HepG2 (cell line): ENCODE data around the gene TRMT112. TPM values are rescaled to one million over a fixed set of nuclear protein-coding genes. Genes with fewer than 3 reads are reported as not detected.

ENCODE experiments used
- CREM ChIP-seq, 2 experiments: sonication (generic) in 1 of 2; formaldehyde crosslinking in 1 of 2; IDR thresholded peaks; 2 replicates each; pipeline versions ENCODE4 v1.4.0 to v1.6.1; 2016 to 2020; ENCODE audit warnings: antibody characterized with exemption in 1 of 2, mild to moderate bottlenecking in 1 of 2, missing genetic modification reagents in 1 of 2
- ELF1 ChIP-seq: sonication (generic); formaldehyde crosslinking; IDR thresholded peaks from 2 replicates; pipeline ENCODE4 v1.4.0; 2020; ENCODE audit warnings: missing genetic modification reagents
- HNF1A ChIP-seq, 2 experiments: sonication (generic) in 1 of 2; formaldehyde crosslinking in 1 of 2; IDR thresholded peaks; 2 replicates each; pipeline versions ENCODE4 v1.4.0 to v1.6.1; 2016 to 2020; ENCODE audit warnings: borderline replicate concordance in 1 of 2, low read depth in 1 of 2, mild to moderate bottlenecking in 1 of 2, missing genetic modification reagents in 1 of 2
- KDM2A ChIP-seq: sonication (generic); formaldehyde crosslinking; IDR thresholded peaks from 2 replicates; pipeline ENCODE4 v1.4.0; 2020; ENCODE audit warnings: low read depth, missing genetic modification reagents, borderline replicate concordance
- KLF9 ChIP-seq: IDR thresholded peaks from 2 replicates; pipeline ENCODE4 v1.6.1; 2016; ENCODE audit warnings: low read depth
- MED1 ChIP-seq: sonication (generic); formaldehyde crosslinking; IDR thresholded peaks from 2 replicates; pipeline ENCODE4 v1.4.0; 2020; ENCODE audit warnings: missing genetic modification reagents
- NFAT5 ChIP-seq: sonication (generic); formaldehyde crosslinking; IDR thresholded peaks from 2 replicates; pipeline ENCODE4 v1.4.0; 2020; ENCODE audit warnings: missing genetic modification reagents
- SUZ12 ChIP-seq: fragments of 150-350 bp; IDR thresholded peaks from 2 replicates; pipeline ENCODE4 v1.6.1; 2014; ENCODE audit warnings: low read depth, low read length
- TFDP1 ChIP-seq: IDR thresholded peaks from 2 replicates; pipeline ENCODE4 v1.6.1; 2016; ENCODE audit warnings: missing compliant biosample characterization, missing genetic modification reagents, borderline replicate concordance
- THYN1 ChIP-seq: sonication (generic); formaldehyde crosslinking; IDR thresholded peaks from 2 replicates; pipeline ENCODE4 v1.8.1; 2023; ENCODE audit warnings: low read depth, mild to moderate bottlenecking, moderate library complexity, missing genetic modification reagents, borderline replicate concordance
- TRAFD1 ChIP-seq: sonication (generic); formaldehyde crosslinking; IDR thresholded peaks from 2 replicates; pipeline ENCODE4 v1.5.1; 2020; ENCODE audit warnings: missing genetic modification reagents, mild to moderate bottlenecking, borderline replicate concordance
- ZNF644 ChIP-seq: IDR thresholded peaks from 2 replicates; pipeline ENCODE4 v1.6.1; 2016; ENCODE audit warnings: low read depth
- polyA plus RNA-seq, 8 experiments: library from polyadenylated mRNA; depleted of rRNA in 3 of 8; stranded (reverse) in 7 of 8; unstranded in 1 of 8; fragments of >200 nt; fragmentation: Illumina TruSeq in 4 of 8; extraction: Trizol in 4 of 8; gene quantifications; 2 replicates each; pipeline versions ENCODE4 v1.2.1 to v1.2.3, GENCODE V29; 2011 to 2016; ENCODE audit warnings: low read depth in 4 of 8, missing spikeins in 1 of 8, mixed read lengths in 1 of 8; ENCODE audit not compliant: insufficient read depth in 1 of 8
- total RNA-seq, 5 experiments: library from RNA; depleted of rRNA; stranded (reverse); fragments of >200 nt; fragmentation: Illumina TruSeq; extraction: Trizol; gene quantifications; 2 replicates each; pipeline ENCODE4 v1.2.3, GENCODE V29; 2016; ENCODE audit warnings: low read depth in 1 of 5

Gene TRMT112
- total and polyA plus RNA-seq, 2 of the 13 experiments (the other 11 are each of a cell fraction or from before 2014, with no cell fraction given) = 186 to 409 TPM

GRCh38 chr11:64305691-64306562 lies 11.4 kb downstream of the TRMT112 start (continued):
- TF ChIP-seq TRAFD1 (CRISPR knock-in tag) (no peak), HNF1A (IDR thresholded peaks at IDR 0.05; ENCODE audit: low read depth) (no peak), HNF1A (CRISPR knock-in tag; IDR thresholded peaks at IDR 0.05; ENCODE audit: borderline replicate concordance) (no peak), THYN1 (CRISPR knock-in tag) (no peak), ELF1 (CRISPR knock-in tag) (peak; percentile 79), CREM (IDR thresholded peaks at IDR 0.05) (peak; percentile 35; the same call in 1 of the 2 replicates), CREM (CRISPR knock-in tag; IDR thresholded peaks at IDR 0.05) (no peak), NFAT5 (CRISPR knock-in tag) (no peak), KLF9 (CRISPR knock-in tag) (no peak), MED1 (CRISPR knock-in tag) (no peak), TFDP1 (CRISPR knock-in tag) (peak; percentile 11; the same call in 1 of the 2 replicates), ZNF644 (CRISPR knock-in tag) (no peak), SUZ12 (no peak), KDM2A (peak; percentile 80)
